HG03565 (cell line): ENCODE results near the gene MOGAT1.
"Not testable (repeated sequence)": the region's sequence is repeated elsewhere in the genome, so short reads cannot be mapped to it uniquely, and the experiment has no call there.

Experiments used
- ATAC-seq: cut with Tn5 transposase; IDR thresholded peaks from one replicate; pipeline ENCODE4 v1.9.1; 2021; ENCODE audit warnings: mild to moderate bottlenecking, moderate library complexity; ENCODE audit not compliant: unreplicated experiment

MOGAT1 gene

DNA sequence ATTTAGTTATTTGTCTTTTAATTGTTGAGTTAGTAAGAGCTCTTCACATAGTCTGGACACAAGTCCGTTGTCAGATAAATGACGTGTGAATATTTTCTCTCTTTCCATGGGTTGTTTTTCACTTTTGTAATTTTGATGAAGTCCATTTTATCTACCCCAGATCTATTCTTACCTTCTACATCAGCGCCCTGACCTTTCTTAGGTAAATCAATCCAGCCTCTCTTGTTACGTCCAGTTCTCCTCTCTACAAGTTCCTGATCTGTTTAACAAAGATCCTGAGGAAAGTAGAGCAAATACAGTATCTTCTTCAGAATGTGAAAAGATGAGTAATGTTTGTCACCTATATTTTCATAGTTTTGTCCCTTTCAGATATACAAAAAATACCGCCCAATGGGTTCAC is 66.9 kb downstream of the MOGAT1 start:
- ATAC-seq: no peak

DNA sequence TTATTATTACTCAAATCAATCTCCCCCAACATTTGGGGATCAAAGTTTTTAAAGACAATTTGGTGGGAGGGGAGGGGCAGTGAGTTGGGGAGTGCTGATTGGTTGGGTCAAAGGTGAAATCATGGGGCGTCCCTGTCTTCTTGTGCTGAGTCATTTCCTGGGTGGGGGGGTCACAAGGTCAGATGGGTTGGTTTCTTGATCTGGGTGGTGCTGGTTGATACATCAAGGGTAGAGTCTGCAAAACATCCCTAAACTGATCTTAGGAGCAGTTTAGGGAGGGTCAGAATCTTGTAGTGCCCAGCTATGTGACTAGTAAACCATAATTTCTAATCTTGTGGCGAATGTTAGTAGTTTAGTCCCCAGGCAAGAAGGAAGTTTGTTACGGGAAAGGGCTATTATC is 67.4 kb downstream of the MOGAT1 start:
- ATAC-seq: no peak

DNA sequence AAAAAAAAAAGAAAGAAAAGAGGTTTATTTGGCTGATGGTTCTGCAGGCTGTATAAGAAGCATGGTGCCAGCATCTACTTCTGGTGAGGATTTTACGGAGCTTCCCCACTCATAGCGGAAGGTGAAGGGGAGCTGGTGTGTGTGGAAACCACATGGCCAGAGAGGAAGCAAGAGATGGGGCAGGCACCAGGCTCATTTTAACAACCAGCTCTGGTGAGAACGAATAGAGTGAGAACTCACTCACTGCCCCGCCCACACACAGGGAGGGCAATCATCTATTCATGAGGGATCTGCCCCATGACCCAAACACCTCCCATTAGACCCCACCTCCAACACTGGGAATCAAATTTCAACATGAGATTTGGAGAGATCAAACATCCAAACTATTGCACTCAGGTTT is 68.5 kb downstream of the MOGAT1 start:
- no peak for ATAC-seq

DNA sequence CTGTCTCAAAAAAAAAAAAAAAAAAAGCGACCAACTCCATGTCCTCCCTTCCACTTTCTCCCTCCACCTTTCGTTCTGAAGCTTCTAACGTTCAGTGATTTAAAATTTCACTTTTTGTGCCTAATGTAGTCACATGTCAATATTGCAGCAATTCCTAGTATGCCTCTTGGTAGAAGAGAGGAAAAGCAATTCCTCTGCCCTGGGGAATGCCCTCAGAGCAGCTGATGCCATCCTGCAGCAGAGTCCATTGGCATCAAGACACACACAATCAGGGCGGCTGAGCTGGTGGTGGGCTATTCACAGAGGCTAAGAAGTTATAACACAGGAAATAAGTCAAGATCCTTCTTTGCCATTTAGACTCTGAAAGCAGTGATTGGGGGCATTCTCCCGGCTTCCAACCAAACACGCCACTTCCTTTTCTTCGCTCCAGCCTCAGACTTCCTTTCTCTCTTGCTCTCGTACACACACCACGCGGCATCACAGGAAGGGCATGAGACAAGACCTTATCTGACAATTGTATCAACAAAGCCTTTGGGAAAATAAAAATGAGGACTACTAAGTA is 71.9 kb downstream of the MOGAT1 start:
- ATAC-seq: no peak

DNA sequence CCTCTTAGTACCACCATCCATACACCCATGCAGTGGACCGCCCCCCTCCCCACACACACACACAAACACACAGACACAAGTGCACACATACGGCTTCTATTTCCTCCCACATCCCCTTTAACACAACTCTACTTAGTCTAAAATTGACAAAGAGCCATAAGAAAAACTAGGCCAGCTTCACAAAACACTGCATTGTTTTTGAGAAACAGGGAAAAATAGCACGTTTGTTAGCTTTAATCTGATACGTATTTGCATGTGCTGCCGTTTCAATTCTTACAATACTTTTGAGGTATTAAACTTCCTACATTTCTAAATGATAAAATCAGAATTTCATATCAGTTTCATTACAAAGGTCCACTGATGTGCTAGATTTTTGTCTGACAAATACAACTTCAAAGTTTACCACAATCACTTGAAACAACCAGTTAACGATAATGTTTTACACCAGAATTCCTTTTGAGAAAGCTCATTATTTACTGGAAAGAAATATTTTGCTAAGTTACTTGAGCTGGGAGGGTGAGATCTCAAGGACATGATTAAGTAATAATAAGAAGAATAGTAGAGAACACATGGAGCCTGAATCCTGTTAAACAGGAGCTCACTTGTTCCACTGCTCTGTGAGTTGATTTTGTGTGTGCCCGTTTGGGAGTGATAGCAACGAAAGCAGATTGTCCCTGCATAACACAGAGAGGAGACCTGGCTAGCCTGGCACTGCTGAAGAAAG is 74.5 kb downstream of the MOGAT1 start:
- no peak for ATAC-seq

DNA sequence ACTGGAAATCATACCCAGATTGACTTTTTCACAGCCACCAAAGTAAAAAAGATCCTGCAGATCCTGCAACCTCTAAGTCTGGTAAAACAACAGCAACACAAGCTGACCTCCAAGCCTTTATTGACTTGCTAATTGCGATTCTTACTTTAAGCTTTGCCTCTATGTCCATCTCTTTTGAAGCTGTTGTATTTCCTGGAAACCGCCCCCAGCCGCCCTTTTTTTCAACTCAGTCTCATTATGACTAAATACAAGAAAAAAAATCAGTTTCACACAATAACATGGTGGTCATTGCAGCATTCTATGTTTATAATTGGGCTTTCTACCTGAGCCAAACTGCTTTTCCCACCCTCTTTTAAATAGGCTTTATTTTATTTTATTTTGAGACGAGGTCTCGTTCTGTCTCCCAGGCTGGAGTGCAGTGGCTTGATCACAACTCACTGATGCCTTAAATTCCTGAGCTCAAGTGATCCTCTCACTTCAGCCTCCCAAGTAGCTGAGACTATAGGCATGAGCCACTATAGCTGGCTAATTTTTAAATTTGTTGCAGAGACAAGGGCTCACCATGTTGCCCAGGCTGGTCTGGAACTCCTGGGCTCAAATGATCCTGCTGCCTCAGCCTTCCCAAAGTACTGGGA is 76.2 kb downstream of the MOGAT1 start:
- ATAC-seq: no peak

DNA sequence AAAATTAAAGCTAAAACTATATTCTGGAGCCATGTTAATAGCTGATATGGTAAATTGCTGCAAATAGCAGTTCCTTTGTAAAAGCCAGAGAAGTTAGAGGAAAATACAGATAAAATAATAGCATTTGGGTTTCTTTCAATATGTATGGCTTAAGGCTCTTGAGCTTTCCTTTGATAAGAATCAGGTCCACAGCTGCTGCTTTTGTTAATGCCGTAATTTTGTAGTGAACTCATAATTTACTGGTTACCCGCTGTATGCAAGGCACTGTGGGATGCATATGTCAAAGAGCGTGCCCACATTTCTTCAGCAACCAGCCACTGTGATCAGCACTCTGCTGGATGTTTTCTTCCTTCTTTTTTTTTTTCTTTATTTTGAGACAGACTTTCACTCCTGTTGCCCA is 79.1 kb downstream of the MOGAT1 start:
- no peak for ATAC-seq

DNA sequence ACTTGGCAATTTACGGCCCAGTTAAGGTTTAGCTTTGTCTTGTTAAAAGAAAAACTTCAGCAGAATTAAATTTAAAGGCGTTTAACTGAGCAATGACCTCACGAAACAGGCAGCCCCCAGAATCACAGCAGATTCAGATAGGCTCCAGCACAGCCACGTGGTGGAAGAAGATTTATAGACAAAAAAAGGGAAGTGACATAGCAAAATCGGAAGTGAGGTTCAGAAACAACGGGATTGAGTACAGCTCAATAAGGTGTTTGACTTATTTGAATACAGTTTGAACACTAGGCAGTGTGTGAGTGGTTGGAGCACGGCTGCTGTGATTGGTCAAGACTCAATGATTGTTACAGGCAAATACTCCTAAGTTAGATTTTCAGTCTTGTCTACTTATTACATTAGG is 79.8 kb downstream of the MOGAT1 start:
- ATAC-seq: no peak

DNA sequence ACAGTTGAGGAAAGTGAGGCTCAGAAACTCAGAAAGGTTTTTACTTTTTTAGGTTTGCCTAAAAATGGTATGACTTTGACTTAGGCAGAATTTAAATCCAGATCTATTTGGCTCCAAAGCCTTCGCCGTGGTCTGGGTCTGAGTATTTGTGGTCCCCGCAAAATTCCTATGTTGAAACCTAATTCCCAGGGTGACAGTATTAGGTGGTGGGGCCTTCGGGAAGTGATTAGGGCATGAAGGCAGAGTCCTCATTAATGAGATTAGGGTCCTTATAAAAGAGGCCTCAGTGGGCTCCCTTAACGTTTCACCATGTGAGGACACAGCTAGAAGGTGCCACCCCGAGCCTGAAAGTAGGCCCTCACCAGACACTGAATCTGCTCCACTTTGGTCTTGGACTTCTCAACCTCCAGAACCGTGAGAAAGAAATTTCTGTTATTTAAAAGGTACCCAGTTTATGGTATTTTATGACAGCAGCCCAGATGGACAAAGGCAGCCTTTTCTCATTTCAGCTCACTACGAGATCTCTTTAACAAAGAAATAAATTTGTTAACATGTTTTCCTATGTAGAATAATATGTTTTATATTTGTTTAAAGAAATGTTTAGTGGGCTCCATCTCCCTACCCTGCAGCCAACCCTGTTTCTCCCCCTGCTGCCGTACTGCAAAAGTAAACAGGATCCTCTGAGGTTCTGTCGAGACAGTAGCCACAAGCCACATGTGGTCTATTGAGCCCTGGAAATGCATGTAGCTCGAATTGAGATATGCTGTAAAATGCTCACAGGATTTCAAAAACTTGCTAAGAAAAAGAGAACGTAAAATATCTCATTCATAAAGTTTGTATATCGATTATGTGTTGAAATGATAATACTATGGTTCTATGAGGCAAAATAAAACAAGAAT is 80.6 kb downstream of the MOGAT1 start:
- ATAC-seq: no peak

DNA sequence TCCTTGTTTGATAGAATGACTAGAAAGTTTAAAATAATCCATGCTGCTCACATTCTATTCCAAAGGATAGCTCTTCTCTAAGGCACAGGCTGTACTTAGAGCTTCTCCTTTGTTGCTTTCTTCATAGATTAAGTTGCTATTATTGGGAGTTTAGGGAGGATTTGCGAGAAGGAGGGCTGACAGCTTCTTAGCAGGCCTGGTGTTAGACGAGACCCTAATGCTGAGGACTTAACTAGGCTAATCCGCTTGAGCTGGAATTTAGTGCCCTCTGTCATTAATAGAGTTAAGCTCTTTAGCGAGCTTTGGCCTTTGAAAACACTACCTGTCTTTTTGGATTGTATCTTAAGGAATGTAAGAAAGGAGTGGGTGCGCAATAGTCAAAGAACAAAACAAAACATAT is 81.3 kb downstream of the MOGAT1 start:
- ATAC-seq: no peak

DNA sequence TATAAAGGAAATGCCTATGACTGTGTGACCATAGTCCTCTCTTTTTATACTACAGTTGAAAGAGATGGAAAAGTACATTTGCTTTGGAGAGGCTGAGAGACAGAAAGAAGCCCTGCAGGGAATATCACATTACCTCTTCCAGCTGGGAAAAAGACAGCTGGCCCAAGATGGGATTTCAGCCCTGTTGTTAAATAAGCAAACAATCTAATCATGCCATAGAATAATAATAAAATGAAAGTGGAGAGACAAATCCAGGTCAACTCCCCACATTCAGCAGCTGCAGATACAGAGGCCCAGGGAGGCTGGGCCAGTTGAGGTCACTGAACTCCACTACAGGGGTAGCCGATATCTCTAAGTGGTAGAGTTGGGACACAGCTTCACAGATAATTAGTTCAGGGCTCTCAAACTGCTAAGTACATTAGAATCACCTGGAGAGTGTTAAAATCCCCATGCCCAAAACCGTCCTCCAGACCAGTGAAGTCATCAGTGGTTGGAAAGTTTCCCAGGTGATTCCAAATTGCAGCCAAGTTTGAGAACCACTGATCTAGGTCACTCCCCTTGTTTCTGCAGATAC is 81.9 kb downstream of the MOGAT1 start:
- ATAC-seq: no peak

DNA sequence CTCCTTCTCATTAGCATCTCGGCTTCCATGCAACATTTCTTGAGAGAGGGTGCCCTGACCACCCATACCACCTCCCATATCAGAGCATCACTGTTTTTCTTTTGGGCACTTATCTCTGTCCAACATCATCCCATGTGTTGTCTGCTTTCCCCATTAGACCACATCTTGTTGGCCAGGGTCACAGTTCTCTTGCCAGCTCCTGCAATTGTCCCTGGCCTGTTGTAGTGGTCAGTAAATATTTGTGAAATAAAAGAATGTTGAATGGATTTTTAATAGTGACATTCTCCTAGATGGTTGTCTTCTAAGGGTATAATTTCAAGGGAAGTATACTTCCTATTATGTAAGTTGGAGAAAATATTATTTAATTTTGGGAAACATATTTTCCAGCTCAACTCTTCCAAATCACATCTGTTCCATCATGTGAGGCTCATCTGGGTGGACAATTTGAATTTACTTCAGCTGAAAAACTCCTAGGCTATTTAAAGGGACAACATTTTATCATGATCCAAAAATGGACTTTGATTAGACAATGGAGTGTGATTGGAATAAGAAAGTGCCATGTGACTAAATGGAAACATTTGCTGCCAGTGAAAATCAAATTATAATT is 83.0 kb downstream of the MOGAT1 start:
- ATAC-seq: no peak

DNA sequence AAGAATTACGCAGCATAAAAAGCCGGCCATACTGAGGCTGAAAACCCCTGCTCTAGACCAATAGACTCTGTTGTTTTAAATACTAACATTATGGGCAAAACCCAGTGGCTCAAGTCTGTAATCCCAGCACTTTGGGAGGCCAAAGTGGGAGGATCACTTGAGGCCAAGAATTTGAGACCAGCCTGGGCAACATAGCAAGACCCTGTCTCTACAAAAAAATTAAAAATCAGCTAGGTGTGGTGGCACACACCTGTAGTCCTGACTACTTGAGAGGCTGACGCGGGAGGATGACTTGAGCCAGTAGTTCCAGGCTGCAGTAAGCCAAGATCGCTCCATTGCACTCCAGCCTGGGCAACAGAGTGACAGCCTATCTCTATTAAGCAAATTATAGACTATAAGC is 84.1 kb downstream of the MOGAT1 start:
- ATAC-seq: not testable (repeated sequence)

DNA sequence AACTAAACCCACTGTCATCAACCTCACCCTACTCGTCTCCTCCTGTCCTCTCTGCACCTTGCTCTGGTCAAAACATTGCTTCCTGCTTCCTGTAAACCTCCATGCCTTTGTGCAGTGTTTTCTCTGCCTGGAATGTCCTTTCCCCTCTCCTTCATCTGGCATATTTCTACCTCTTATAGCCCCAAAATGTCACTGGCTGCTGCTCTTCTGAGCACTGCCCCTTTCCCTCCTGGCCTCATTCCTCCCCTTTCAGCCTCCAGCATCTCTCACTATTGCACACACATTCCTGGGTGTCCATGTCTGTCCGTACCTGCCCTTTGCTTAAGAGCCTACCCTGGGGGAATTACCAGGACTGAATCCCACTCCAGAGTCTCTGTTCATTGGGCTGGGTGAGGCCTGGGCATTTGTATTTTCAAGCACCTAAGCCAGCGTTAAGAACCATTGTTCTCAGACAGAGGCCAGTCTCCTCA is 84.9 kb downstream of the MOGAT1 start:
- no peak for ATAC-seq

DNA sequence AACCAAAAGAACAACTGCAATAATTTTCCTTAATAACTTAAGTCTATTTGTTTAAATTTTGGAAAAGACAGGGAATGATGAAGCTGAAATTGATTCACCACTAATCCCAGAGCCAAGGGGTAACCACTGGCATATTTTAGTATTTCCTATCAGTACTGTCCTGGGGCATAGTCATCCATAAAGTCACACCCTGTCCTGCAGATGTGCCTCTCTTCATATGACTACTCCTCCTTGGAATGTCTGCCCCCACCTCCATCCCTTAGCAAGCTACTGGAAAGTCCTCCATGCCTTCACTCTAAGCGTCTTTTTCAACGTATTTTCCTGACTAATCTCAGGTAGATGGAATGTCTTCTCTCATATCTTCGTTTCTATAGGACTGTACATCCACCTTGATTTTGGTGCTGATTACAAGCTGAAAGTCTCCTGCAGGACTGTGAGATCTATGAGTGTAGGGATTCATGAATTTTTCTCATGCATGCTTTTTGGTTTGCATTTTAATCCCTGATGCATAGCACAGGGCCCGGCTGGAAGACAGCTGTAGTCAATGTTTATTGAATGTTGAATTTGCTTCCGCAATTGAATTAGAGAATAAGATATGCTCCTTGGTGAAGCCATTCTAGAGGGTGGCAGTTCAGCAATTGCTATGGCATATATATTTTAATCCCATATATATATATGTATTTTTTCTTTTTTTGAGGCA is 85.6 kb downstream of the MOGAT1 start:
- no peak for ATAC-seq
